WERI-Rb-1 (cell line): ENCODE results near the gene HSH2D.

ENCODE experiments used
- DNase-seq: peaks from one replicate; pipeline ENCODE4 v3.0.0-alpha.2; 2020
- H3K27ac ChIP-seq: fragments of 250-450 bp; sonication (Bioruptor Pico); 2 replicates; pipeline ENCODE4 v1.5.1; 2020; ENCODE audit warnings: mild to moderate bottlenecking, moderate library complexity
- H3K27me3 ChIP-seq: fragments of 250-450 bp; sonication (Bioruptor Pico); 2 replicates; pipeline ENCODE4 v1.5.1; 2021; ENCODE audit warnings: mild to moderate bottlenecking, low read depth, moderate library complexity; ENCODE audit not compliant: insufficient read depth, severe bottlenecking
- H3K36me3 ChIP-seq: fragments of 250-450 bp; sonication (Bioruptor Pico); 2 replicates; pipeline ENCODE4 v1.5.1; 2020; ENCODE audit warnings: mild to moderate bottlenecking, moderate library complexity
- H3K4me3 ChIP-seq: 2 replicates; pipeline ENCODE4 v1.5.1; 2011; ENCODE audit warnings: low read depth, mild to moderate bottlenecking, control low read depth, low read length
- H3K9me3 ChIP-seq: fragments of 250-450 bp; sonication (Bioruptor Pico); 2 replicates; pipeline ENCODE4 v1.5.1; 2021; ENCODE audit warnings: mild to moderate bottlenecking, moderate library complexity; ENCODE audit not compliant: severe bottlenecking
- TF ChIP-seq, protein P1 (sequence below): IDR thresholded peaks from 2 replicates; pipeline ENCODE4 v1.5.1; 2011; ENCODE audit warnings: low read depth, mild to moderate bottlenecking, control low read depth, inconsistent platforms, low read length

The HSH2D gene

GRCh38 chr19:16199275-16199932 lies 55.9 kb downstream of the HSH2D start:
- H3K36me3 ChIP-seq: peaks cover 19% of the 10 kb centered on the region; the same call in 1 of the 2 replicates
- TF ChIP-seq, protein P1, sequence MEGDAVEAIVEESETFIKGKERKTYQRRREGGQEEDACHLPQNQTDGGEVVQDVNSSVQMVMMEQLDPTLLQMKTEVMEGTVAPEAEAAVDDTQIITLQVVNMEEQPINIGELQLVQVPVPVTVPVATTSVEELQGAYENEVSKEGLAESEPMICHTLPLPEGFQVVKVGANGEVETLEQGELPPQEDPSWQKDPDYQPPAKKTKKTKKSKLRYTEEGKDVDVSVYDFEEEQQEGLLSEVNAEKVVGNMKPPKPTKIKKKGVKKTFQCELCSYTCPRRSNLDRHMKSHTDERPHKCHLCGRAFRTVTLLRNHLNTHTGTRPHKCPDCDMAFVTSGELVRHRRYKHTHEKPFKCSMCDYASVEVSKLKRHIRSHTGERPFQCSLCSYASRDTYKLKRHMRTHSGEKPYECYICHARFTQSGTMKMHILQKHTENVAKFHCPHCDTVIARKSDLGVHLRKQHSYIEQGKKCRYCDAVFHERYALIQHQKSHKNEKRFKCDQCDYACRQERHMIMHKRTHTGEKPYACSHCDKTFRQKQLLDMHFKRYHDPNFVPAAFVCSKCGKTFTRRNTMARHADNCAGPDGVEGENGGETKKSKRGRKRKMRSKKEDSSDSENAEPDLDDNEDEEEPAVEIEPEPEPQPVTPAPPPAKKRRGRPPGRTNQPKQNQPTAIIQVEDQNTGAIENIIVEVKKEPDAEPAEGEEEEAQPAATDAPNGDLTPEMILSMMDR: no peak
- H3K27me3 ChIP-seq: no peaks in the 10 kb centered on the region
- H3K27ac ChIP-seq: no peak overlapping the region
- no peak for DNase-seq
- H3K4me3 ChIP-seq: no peak overlapping the region
- H3K9me3 ChIP-seq: no peaks in the 10 kb centered on the region

DNA sequence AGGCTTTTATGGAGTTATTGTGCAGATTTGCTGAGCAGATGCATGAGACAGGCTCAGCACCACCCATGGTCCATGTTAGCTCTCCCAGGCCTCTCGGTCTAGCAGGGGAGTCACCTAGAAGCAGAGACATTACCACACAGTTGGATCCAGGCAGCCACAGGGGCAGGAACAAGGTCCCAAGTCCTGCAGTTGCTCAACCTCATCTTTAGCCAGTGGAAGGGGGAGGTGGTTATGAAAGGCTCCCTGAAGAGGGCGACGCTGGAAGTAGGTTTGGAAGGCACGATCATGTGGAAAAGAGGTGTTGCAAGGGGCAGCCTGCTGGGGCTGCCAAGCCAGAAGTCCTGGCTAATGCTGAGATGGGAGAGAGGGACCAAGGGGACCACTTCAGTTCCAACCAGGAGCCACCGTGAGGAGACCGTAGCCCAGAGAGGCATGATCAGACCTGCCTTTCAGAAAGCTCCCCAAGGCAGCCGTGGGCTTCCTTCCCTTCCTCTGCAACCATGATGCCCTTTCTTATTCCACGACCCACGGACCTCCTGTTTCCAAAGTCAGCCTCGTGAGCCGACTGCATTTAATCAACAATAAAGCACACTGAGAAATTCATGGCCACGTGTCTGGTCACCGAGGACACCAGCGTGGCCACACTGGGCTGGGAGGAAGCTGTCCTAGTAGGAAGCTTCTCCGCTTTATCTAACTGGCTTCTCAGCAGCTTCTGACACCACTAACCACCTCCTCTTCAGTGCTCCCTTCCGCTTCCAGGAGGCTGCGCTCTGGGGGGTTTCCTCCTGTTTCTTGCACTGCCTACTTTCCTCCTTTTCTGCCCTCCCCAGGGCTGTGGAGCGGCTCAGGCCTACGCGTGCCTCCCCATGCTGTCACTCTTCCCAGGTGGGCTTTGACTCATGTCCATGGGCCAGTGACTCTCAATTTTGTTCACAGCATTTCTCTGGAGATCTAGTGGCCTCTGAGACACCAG lies 56.8 kb downstream of the HSH2D start:
- no peak for DNase-seq

DNA sequence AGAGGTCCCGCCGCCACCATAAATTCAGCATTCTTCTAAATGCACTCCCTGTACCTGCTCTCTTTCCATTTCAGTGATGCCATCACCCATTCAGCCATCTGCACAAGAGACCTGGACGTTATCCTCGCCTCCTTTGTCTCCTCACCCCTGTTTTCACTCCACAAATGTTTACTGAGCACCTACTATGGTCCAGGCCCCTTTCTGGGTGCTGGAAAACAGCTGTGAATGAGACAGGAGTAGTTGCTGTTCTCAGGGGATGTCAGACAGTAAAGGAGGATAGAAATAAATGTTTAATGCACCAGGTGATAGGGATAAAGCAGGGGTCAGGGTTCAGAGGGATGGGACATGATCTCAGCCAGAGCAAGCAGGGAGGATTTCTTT lies 57.5 kb downstream of the HSH2D start:
- no peak for DNase-seq
- Histone ChIP-seq H3K36me3 (peaks cover 19% of the 10 kb centered on the region; the same call in 1 of the 2 replicates), H3K9me3 (no peaks in the 10 kb centered on the region), H3K4me3 (no peak overlapping the region), H3K27ac (no peak overlapping the region), H3K27me3 (no peaks in the 10 kb centered on the region)
- TF ChIP-seq, protein P1: no peak

More for the DNA sequence above, 56.8 kb downstream of the HSH2D start:
- Histone ChIP-seq H3K27ac (no peak overlapping the region), H3K27me3 (no peaks in the 10 kb centered on the region), H3K36me3 (peaks cover 19% of the 10 kb centered on the region; the same call in 1 of the 2 replicates), H3K4me3 (no peak overlapping the region), H3K9me3 (no peaks in the 10 kb centered on the region)
- TF ChIP-seq, protein P1: no peak

- TF ChIP-seq, protein P1: no peak
Measured at GRCh38 chr19:16202320-16203255, 59.1 kb downstream of the HSH2D start.

GRCh38 chr19:16203256-16204004 lies 59.9 kb downstream of the HSH2D start:
- Histone ChIP-seq H3K27me3 (no peaks in the 10 kb centered on the region), H3K27ac (no peak overlapping the region), H3K9me3 (no peaks in the 10 kb centered on the region), H3K36me3 (peaks cover 25% of the 10 kb centered on the region), H3K4me3 (no peak overlapping the region)
- TF ChIP-seq, protein P1: no peak
- DNase-seq: no peak

More at GRCh38 chr19:16202320-16203255, 59.1 kb downstream of the HSH2D start:
- Histone ChIP-seq H3K4me3 (no peak overlapping the region), H3K36me3 (peaks cover 19% of the 10 kb centered on the region; the same call in 1 of the 2 replicates), H3K9me3 (no peaks in the 10 kb centered on the region), H3K27ac (no peak overlapping the region), H3K27me3 (no peaks in the 10 kb centered on the region)
- DNase-seq: no peak
